GM21619 (cell line): ENCODE results near the gene UNC5C.

Experiments
- ATAC-seq: cut with Tn5 transposase; IDR thresholded peaks from one replicate; pipeline ENCODE4 v1.9.1; 2021; ENCODE audit not compliant: unreplicated experiment

UNC5C gene

DNA sequence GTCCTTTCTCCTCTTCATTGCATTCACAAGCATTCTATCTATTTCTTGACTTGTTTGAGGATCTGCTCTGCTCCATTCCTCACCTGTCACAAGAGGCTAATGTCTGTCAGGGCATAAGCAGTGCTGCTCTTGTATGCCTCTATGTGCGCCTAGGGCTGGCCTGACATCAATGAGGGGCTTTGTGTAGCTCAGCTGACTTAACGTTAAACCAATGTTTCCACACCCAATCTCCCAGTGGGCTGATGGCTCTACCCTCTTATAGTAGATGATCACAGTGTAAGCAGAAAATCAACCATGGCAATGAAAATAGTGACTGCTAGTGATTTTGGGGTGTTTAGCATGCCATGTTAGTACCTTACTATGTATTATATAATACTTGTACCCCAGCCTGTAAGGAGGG, 139.0 kb downstream of the UNC5C start:
- ATAC-seq: no peak

DNA sequence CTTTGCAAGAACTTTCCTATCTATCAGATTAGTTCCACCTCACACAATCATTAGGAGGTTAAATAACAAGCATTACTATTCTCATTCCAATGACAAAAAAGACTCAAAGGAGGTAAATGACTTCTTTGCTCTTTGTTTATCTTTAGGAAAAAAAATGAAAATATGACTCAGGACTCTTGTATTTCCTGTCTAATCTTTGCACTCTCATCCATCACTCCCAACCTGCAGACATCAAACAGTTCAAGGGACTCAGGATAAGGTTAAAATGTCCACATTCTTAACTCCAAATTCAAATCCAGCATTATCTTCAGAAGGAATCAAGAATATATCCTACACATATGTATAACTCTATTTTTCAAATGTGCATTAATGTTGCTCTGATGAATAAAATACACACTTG, 139.6 kb downstream of the UNC5C start:
- ATAC-seq: no peak

DNA sequence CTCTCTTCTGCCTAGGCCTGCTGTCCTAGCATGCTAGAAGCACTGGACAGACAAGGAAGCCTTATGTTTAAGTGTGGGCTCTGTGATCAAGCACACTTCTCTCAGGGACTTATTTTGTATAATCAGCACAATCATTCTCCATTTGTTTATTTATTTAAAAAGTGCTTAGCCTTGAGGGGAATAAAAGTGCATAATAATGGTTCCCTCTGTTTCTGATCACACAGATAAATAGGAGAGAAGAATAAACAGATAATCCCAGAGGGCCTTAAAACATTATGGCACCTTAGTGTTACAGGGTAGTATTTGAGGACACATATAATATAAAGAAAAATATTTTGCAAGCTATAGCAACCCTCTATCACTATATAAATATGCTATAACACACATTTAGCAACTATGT, 146.5 kb downstream of the UNC5C start:
- ATAC-seq: no peak

DNA sequence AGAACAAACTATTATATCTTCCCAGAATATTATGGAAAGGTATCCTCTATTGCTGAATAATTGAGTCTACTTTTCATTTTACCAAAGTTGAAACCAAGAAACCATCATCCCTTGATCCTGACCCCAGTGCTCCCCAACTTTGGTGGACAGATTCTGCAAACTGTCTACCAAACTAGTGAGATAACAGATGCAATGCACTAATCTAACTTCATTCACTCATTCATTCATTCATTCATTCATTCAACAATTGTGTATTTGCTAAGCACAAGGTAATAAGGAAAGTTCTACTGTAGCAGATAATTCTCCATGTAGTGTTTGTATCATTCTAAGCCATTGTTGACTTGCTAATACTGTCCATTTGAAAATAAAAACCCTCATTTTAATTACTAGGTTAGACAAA, 150.6 kb downstream of the UNC5C start:
- no peak for ATAC-seq

DNA sequence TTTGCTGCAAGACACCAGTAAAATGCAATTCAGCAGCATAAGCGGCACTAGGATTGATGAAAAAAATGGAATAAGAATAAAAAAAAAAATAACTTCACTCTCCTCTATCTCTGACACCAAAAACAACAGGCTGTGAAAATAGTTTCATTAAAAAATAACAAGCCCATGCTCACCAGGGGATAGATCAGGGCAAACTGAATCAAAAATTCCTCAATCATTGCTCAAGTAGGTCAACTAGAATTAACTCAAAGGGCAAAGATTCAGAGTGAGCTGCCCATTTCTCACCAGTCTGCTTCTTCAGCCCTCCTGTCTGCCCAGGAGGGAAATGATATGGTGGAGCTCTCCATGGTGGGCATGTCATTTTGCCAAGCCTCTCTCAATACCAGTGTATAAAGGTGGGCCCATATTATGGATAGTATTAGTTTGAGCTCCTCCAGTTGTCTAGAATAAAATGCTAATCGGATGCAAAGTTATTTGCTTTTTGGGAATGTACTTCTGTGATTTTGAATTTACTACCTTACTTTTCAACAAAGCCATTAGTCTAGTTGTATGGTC, 153.9 kb downstream of the UNC5C start:
- ATAC-seq: no peak

DNA sequence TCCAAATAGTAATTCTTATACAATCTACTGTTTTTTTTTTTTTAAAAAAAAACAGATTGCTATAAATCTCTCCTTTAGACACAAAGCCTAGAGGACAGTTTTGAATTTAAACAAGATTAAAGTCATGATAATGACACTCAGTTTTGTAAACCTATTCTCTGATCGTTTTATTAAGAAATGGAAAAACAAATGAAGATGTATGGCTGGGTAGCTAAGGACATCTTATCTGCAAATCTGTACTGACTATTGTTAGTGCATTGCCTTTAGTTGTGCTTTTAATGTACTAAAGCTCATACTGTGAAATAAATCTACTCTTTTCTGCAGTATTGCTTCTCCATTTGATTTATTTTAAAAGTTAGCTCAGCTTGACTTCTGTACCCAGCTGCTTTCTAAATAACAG, 155.0 kb downstream of the UNC5C start:
- no peak for ATAC-seq

DNA sequence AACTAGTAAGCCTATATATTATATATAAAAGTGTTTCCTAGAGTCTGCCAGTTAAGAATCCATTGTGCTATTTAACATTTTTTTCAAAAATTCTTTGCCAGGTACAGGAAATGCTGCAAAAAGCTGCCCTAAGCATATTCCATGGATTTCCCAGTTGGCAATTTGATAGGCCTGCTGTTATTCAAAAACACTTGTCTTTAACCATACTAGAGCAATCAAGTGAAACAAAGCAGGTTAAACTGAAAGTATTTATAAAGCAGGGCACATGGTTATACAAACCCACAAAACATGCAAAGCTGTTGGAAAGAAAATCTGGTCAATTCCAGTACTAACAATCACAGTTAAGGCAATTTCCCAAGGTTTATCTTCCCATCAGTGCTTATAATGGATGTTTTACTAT, 159.9 kb downstream of the UNC5C start:
- no peak for ATAC-seq

DNA sequence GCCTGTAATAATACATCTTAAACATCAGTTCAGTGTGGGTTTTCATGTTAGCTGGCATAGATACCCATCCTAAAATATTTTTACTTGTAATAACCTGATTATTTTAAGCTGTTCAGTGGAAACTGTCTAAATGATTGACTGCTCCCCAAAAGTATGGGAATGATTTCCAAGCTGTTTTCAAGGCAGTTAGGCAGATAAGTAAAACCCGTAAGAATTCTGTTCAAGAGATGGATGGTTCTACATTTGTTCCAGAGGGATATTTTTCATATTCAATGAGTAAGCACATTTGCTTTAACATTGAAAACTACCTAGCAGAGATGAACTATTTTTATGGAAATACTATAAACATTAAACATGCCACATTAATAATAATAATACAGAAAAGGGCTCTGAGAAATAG, 161.1 kb downstream of the UNC5C start:
- no peak for ATAC-seq

DNA sequence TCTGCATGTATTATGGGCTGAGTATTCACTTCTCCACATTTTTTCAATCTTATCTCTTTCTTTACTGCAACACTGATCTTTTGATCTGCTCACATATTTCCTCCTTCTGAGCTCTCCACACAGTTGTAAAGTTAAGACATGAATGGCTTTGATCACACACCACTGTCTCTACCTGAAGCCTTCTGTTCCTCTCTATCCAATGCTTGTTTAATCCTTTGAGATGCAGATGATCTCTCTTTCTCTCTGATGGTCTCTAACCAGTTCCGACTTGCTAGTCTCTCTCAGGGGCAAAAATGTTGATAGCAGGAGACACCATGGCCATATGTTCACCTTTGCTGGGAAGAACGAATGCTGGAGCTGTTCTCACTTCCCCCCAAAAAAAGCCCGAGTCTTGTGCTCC, 162.4 kb downstream of the UNC5C start:
- no peak for ATAC-seq

DNA sequence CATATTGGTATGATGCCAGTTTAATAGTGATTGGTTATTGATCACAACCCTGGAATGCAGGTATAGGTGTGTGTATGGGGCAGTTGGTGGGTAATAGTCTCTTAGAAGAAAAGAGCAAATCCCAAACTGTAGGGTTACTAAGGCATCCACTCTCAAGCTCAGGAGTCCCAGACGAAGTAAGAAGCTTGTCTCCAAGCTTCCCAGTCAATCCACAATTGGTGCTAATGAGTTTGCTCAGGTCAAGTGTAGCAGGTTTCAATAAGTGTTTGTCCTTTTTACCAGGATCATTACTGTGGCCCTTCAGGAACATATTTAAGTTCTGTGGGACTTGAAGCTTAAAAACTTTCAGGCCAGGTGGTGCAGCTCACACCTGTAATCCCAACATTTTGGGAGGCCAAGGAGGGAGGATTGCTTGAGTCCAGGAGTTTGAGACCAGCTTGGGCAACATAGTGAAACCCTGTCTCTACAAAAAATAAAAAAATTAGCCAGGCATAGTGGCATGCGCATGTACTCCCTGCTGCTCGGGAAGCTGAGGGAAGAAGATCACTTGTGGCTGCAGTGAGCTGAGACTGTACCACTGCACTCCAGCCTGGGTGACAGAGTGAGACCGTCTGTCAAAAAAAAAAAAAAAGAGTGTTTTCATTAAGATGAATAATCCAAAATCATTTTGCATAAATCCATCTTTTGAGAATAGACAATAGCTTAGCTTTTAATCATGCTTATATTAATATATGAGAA, 166.8 kb downstream of the UNC5C start:
- no peak for ATAC-seq

DNA sequence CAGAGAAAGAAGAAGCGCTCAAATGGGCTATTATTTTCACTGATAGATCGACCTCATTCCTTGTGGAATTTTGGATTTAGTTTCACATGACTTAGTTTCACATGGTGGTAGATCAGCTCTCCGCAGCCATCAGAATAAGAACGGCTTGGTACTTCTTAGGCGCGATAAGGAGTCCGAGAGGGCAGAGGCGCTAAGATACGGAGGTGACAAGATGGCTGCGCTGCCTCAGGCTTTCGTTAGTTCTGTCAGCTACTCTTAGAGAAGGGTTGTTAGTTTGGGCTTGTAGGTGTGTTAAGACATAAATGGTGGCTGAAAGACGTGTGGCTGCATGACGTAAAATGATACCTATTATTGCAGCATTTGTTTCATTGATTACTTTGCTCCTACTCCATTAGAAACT, 169.1 kb downstream of the UNC5C start:
- ATAC-seq: no peak

DNA sequence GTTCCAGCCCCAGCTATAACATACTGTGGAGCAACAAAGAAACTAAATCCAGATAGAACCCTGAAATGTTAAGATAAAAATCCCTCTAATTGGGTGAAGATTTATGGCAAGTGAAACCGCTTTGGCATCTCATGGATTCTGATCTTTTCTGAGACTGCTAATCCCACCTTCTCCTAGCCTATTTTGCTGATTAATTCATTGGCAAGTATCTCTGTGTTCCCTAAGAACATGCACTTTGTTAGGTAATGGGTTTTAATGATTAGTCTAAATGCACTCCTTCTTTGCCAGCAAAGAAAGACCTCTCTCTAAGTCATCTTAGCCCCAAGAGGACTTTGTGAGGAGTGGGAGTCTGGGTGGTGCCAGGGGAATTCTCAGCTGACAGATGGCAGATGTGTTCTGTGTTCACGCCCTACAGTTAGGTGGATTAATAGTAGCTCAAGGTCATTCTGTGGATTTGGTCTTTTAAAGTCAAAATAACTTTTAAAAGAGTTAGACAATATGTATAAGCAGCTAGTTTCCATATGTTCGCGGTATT, 171.3 kb downstream of the UNC5C start:
- no peak for ATAC-seq

DNA sequence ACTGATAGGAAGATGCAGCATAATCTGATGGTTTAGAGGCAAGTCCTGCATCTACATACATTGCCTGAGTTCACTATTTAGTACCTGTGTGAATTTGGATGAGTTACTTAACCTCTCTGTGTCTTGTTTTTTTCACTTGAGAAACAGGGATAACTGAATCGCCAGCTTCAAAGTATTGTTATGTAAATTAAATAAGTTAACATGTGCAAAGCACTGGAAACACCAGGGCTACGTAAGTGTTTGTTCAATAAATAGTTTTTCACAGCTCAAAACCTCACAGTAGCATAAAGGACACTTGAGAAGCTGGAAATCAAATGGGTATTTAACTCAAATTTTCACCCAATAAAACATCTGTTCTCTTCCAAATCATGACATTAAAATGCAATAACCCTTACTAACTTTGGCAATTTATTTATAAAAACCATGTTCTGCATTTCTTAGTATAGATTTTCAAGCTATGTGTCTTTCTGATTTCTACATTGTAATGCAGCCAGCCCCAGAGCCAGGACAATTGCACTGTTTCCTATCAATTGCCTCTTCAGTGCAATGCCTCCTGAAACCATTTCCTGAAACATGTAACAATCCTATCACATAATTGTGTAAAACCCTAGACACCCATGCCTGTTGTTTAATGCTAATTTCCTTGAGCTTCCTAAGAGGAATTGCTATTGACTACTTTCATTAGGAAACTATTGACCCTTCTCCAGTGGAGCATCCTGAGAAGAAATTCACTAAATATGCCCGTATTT, 177.1 kb downstream of the UNC5C start:
- ATAC-seq: no peak

DNA sequence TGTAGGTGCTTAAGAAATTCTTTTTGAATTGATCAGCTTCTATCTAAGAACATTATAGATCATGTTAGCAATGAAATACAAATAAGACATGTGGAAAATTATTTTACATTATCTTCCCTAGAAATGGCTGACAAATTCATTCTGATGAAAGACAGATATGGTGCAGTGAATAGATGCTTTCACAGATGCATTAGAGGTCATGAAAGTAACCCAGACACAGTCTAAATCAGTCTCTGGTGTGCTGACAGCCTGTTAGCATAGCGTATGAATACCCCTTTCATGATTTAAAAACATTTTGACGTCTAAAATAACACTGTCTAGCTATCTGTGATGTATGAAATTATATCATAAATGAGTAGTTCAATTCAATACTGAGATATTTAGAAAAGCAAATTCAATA, 180.9 kb downstream of the UNC5C start:
- ATAC-seq: no peak

DNA sequence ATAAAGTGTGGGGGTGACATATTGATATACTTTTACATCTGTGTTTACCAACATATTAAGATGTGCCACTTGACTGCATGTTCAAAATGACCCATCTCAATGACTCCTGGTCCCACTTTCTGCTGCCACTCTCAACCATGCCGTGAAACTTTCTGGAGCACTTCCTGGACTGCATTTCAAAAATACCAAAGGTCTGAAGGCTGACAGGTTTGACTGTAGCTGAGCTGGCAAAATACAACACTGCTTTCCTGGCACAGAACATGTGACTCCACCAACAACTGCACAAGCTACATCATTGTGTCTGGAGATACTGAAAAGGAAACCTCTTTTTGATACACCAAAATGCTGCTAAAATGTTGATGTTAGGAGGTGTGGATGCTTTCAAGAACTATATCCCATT, 184.8 kb downstream of the UNC5C start:
- no peak for ATAC-seq

DNA sequence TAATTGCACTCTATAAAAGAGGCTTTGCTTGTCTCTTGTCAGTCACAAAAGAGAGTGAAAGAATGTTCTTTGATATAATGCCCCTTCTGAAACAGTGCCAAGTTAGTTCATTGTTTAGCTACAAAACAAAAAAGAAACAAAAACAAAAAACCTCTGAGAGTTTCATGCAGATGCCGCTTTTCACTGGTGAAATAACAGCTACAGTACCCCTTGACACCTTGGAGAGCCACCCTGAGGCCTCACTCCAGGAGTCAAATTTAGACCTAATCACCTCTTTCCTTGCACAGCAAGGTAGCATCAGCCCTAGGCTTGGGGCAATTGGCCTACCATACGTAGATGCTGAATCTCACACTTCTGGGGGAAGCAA, 185.2 kb downstream of the UNC5C start:
- no peak for ATAC-seq

DNA sequence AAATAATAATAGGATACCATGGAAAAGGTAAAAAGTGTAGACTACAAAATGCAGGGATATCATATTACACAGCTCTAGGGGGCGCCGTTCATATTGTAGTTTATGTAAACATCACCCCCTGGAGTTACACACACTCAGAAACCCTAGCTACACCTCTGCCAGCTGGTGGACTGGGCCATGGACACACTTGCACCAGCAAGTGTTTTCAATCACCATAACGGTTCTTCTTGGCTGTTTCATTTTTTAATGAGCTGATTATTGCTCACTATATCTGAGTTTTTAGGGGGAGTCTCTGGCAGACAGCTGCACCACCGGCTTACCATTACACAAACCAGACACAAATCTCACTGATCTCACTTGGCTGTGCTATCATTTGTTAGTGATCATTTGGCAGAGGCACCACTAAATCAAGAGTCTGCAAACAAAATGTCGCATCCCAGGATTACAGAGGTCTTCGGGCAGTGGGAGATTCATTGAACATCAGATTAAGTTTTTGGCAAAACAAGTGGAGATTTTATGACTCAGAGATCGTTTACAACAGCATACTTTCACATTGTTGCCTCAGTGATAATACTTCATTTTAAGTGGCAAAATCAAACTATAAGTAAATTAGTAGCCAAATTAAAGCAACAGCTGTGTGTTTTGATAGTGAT, 185.7 kb downstream of the UNC5C start:
- ATAC-seq: no peak

DNA sequence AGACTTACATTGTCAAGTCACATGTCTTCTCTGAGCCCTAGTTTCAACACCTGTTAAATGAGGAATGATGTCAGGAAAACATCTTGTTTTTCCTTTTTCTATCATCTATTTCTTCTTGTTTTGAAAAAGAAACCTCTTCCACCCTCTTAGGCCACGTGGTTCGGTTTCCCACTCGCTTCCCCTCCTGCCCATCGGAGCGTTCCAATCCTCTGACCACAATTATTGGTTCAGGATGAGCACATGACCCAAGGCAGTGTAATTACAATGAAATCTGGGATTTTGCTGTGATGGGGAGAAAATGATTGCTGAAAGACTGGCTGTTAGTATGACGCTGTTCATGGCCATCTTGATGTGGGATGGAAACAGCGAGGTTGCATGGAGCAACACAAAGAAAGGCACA, 186.7 kb downstream of the UNC5C start:
- no peak for ATAC-seq

DNA sequence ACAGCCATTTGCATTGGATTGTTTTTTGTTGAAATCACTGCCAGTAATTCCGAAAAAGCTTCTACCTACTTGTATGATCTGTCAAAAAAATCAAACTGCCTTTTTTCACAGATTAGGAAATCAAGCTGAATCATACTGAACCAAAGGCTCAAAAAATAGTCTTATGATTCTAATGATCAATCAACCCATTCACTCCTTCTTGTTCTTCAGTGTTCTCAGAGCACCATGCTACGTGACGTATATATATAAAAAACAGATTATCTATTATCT, 187.1 kb downstream of the UNC5C start:
- ATAC-seq: no peak

DNA sequence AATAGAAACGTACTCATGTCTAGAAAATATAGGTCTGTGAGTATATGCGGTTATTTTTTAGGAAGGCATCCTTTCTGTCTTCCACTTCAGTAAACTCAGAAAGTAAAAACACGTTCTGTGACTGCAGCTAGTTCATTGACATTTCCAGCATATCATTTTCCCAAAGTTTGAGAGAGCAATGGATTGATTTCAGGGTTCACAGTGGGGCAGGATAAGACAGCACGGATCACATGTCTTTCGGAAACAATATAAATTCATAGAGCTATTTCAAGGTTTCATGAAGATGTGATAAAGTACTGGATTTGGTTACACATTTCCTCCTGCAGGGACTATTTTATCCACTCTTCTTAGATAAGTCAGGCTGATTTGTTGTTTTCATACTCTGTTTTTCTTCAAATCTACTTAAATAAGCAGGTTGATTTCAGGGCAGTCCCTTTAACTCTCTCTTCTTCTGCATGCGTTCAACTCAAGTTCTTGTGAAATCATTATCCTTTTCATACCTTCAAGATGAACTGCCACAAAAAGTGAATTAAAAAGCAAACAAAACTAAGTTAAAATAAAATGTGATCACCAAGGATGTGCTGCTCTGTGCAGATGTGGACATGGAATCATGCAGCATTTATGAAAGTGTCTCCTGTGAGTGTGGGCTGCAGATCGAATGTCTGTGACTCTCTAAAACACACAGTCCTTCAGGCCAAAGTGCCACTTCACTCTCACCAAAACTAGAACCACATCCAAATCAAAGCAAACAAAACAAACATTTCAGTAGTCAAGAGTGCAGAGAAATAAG, 187.7 kb downstream of the UNC5C start:
- ATAC-seq: no peak

DNA sequence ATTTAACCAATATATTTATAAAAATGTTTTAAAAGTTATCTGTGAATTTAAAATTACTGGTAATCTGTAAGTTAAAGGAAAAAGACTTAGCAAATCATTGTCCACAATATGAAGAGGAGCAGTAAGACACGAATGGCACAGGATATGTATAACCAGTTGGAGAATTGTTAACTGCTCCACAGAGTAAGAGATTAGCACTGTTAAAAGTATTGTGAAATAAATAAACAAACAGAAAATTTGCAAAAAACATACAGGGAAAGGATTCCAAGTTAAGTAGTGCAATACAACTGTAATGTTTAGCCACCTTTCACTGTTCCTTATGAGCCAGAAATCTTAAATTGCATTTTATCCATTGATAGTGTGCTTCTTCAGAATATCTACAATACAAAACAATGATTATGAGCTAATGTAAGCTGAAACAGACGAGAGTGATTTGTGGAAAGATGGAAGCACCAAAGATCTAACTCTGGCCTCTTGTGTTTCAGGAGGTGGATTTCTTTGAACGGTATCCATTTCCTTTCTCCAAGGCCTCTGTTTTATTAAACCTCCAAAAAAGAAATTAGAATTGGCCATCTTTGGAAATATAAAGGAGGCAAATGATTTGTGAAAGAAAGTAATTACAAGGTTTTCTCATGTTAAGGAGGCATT, 188.4 kb downstream of the UNC5C start:
- ATAC-seq: no peak
